Measurements from ENCODE around the gene COL5A1.
"Not testable (repeated sequence)": the region's sequence is repeated elsewhere in the genome, so short reads cannot be mapped to it uniquely, and the experiment has no call there.

DNA sequence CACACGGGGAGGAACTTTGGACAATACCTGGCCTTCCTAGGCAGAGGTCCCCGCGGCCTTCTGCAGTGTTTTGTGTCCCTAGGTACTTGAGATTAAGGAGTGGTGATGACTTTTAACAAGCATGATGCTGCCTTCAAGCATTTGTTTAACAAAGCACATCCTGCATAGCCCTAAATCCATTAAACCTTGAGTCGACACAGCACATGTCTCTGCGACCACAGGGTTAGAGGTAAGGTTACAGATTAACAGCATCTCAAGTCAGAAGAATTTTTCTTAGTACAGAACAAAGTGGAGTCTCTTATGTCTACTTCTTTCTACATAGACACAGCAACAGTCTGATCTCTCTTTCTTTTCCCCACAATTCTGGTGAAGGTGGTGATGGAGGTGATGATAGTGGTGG lies 73.9 kb downstream of the COL5A1 start:
- TF ChIP-seq CTCF, EZH2 (IDR thresholded peaks at IDR 0.05): not testable (repeated sequence)
